GM12874 (cell line): ENCODE results near the gene FAM184B.

Source experiments
- CTCF ChIP-seq: IDR thresholded peaks from 2 replicates; pipeline ENCODE4 v1.5.1; 2011; ENCODE audit warnings: low read depth, mild to moderate bottlenecking, control low read depth, low read length, moderate library complexity; ENCODE audit not compliant: insufficient read depth

Gene FAM184B

GRCh38 chr4:17788956-17789355 is 7.5 kb upstream of the FAM184B start:
- no peak for TF ChIP-seq CTCF

DNA sequence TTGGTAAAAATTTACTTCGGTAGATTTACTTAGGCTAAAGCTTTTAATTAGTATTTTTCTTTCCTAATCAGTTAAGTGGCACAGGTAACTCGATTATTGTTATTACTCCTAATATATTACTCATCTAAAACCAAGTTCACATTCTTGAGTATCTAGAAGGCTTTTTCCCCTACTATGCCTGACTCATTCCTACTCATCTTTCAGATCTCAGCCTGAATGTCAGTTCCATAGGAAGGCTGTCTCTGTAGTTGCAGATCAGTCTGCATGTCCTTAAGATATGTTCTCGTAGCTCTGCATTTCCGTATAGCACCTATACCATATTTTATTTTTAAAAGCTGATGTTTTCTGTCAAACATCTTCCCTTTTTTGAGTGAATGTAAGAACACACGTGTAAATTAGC is 5.9 kb upstream of the FAM184B start:
- TF ChIP-seq CTCF = no peak

GRCh38 chr4:17786567-17786966 is 5.1 kb upstream of the FAM184B start:
- no peak for TF ChIP-seq CTCF

DNA sequence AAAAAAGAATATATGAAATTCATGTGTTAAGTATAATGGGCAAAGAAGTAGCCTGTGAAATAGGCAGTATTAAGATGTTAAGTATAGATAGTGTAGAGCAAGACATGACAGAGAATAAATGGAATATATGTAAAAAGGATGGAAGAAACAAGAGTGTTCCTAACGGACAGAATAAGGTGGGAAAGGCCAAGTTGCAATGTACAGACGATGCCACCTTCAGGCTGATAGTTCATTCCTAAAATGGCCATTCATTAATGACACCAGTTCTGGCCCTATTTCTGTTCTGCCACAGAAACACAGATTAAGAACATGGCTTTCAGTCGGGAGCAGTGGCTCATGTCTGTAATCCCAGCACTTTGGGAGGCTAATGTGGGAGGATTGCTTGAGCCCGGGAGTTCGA is 4.4 kb upstream of the FAM184B start:
- TF ChIP-seq CTCF = no peak

DNA sequence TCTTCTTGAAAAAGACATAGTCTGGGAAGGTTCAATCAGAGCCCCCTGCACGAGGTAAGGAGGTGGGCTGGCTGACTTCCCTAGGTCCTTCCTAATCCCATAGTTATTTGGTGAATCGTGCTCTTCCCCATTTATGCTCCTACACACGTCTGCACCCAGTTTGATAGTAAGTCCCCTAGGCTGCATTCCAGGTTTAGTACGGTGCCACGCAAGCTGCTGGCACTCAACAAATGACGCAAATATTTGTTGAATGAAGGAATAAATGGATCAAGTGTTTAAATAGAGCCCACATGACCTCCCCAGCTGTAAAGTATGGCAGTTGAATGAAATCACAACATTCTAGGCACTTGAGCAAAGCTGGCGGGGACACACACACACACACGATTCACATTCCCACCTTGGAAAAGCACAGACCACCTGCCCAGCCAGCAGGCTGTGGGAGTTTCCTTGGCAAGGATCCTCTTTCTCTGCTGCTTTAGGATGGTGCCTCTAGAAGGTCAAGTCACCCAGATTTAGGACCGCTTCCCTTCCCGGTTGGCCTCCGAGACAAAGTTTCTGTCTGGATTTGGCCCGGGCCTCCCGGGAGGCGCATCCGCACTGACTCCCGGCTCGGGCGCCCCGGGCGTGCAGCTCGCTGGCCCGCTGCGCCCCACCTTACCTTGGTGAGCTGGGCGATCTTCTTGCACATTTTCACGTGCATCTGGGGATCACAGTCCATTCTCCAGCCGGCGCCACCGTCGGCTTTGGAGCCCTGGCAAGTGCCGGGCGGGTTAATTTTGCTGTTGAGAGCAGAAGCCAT is 721 bp downstream of the FAM184B start:
- TF ChIP-seq CTCF = no peak

GRCh38 chr4:17778431-17778830 is 3.0 kb downstream of the FAM184B start:
- TF ChIP-seq CTCF = no peak

GRCh38 chr4:17773135-17773698 is 8.2 kb downstream of the FAM184B start:
- no peak for TF ChIP-seq CTCF
